ENCODE results near the gene ODAD4. TPM values are rescaled to one million over a fixed set of nuclear protein-coding genes. Genes with fewer than 3 reads are reported as not detected.

The ODAD4 gene
- total and polyA plus RNA-seq, 4 donors: 0.81 to 3.8 (median 1.9) TPM

- Histone ChIP-seq H3K4me3 (ENCODE audit: low read length in 2 of 2) (no peak overlapping the region), H3K4me1 (ENCODE audit: control insufficient read depth in 1 of 2, insufficient read depth in 2 of 2, low read length in 2 of 2) (no peaks in the 10 kb centered on the region), H3K27me3 (ENCODE audit: control insufficient read depth in 1 of 2, insufficient read depth in 2 of 2, low read length in 1 of 2) (no peaks in the 10 kb centered on the region), H3K9me3 (ENCODE audit: control insufficient read depth, low read length) (no peaks in the 10 kb centered on the region), H3K27ac (ENCODE audit: low read depth in 1 of 2, low read length in 2 of 2) (no peak overlapping the region), H3K36me3 (ENCODE audit: control insufficient read depth in 1 of 2, insufficient read depth in 2 of 2, low read length in 1 of 2) (no peaks in the 10 kb centered on the region)
- ATAC-seq (ENCODE audit: low FRiP score) (no peak), DNase-seq (no peak)
- intact Hi-C loops (cut with DNase I): no loop called here
- WGBS, 2 donors: 95 to 96% methylated on average over 3 of the region's 3 CpGs
Measured at GRCh38 chr17:41943492-41943891, 13.1 kb downstream of the ODAD4 start.

GRCh38 chr17:41944943-41945342, 14.5 kb downstream of the ODAD4 start:
- Histone ChIP-seq H3K9me3 (ENCODE audit: control insufficient read depth, low read length) (no peaks in the 10 kb centered on the region), H3K4me1 (ENCODE audit: control insufficient read depth in 1 of 2, insufficient read depth in 2 of 2, low read length in 2 of 2) (no peaks in the 10 kb centered on the region), H3K27me3 (ENCODE audit: control insufficient read depth in 1 of 2, insufficient read depth in 2 of 2, low read length in 1 of 2) (no peaks in the 10 kb centered on the region), H3K27ac (ENCODE audit: low read depth in 1 of 2, low read length in 2 of 2) (no peak overlapping the region), H3K4me3 (ENCODE audit: low read length in 2 of 2) (no peak overlapping the region), H3K36me3 (ENCODE audit: control insufficient read depth in 1 of 2, insufficient read depth in 2 of 2, low read length in 1 of 2) (no peaks in the 10 kb centered on the region)
- DNase-seq (no peak), ATAC-seq (ENCODE audit: low FRiP score) (no peak)
- WGBS, 2 donors: 70 to 73% methylated on average over 3 of the region's 3 CpGs
- intact Hi-C loops (cut with DNase I): no loop called here

- ATAC-seq (ENCODE audit: low FRiP score) (no peak), DNase-seq (no peak)
- H3K27ac ChIP-seq (ENCODE audit: low read depth in 1 of 2, low read length in 2 of 2): no peak overlapping the region
- no peaks in the 10 kb centered on the region for H3K9me3 ChIP-seq (ENCODE audit: control insufficient read depth, low read length)
- H3K4me1 ChIP-seq (ENCODE audit: control insufficient read depth in 1 of 2, insufficient read depth in 2 of 2, low read length in 2 of 2): no peaks in the 10 kb centered on the region
- no peak overlapping the region for H3K4me3 ChIP-seq (ENCODE audit: low read length in 2 of 2)
- no peaks in the 10 kb centered on the region for H3K27me3 ChIP-seq (ENCODE audit: control insufficient read depth in 1 of 2, insufficient read depth in 2 of 2, low read length in 1 of 2)
- intact Hi-C loops (cut with DNase I): no loop called here
- H3K36me3 ChIP-seq (ENCODE audit: control insufficient read depth in 1 of 2, insufficient read depth in 2 of 2, low read length in 1 of 2): no peaks in the 10 kb centered on the region
- 75 to 77% methylated on average over 11 of the region's 11 CpGs for WGBS, 2 donors
Measured at GRCh38 chr17:41948762-41949460, 18.5 kb downstream of the ODAD4 start.

- H3K9me3 ChIP-seq (ENCODE audit: control insufficient read depth, low read length): no peaks in the 10 kb centered on the region
- no peaks in the 10 kb centered on the region for H3K27me3 ChIP-seq (ENCODE audit: control insufficient read depth in 1 of 2, insufficient read depth in 2 of 2, low read length in 1 of 2)
- WGBS, 2 donors: 80 to 90% methylated on average over 6 of the region's 6 CpGs
- intact Hi-C loops (cut with DNase I): no loop called here
- no peak for DNase-seq
- no peak overlapping the region for H3K4me3 ChIP-seq (ENCODE audit: low read length in 2 of 2)
- H3K4me1 ChIP-seq (ENCODE audit: control insufficient read depth in 1 of 2, insufficient read depth in 2 of 2, low read length in 2 of 2): no peaks in the 10 kb centered on the region
- H3K27ac ChIP-seq (ENCODE audit: low read depth in 1 of 2, low read length in 2 of 2): no peak overlapping the region
- H3K36me3 ChIP-seq (ENCODE audit: control insufficient read depth in 1 of 2, insufficient read depth in 2 of 2, low read length in 1 of 2): no peaks in the 10 kb centered on the region
- ATAC-seq (ENCODE audit: low FRiP score): no peak
Measured at GRCh38 chr17:41956522-41956921, 26.1 kb downstream of the ODAD4 start.

GRCh38 chr17:41957031-41957868, 26.8 kb downstream of the ODAD4 start:
- no peak for ATAC-seq (ENCODE audit: low FRiP score)
- 58 to 65% methylated on average over 11 of the region's 11 CpGs for WGBS, 2 donors
- no peak for DNase-seq
- Histone ChIP-seq H3K4me3 (ENCODE audit: low read length in 2 of 2) (no peak overlapping the region), H3K27me3 (ENCODE audit: control insufficient read depth in 1 of 2, insufficient read depth in 2 of 2, low read length in 1 of 2) (no peaks in the 10 kb centered on the region), H3K9me3 (ENCODE audit: control insufficient read depth, low read length) (no peaks in the 10 kb centered on the region), H3K27ac (ENCODE audit: low read depth in 1 of 2, low read length in 2 of 2) (no peak overlapping the region), H3K36me3 (ENCODE audit: control insufficient read depth in 1 of 2, insufficient read depth in 2 of 2, low read length in 1 of 2) (no peaks in the 10 kb centered on the region), H3K4me1 (ENCODE audit: control insufficient read depth in 1 of 2, insufficient read depth in 2 of 2, low read length in 2 of 2) (no peaks in the 10 kb centered on the region)
- intact Hi-C loops (cut with DNase I): no loop called here

- H3K36me3 ChIP-seq (ENCODE audit: control insufficient read depth in 1 of 2, insufficient read depth in 2 of 2, low read length in 1 of 2): no peaks in the 10 kb centered on the region
- H3K27ac ChIP-seq (ENCODE audit: low read depth in 1 of 2, low read length in 2 of 2): no peak overlapping the region
- no peaks in the 10 kb centered on the region for H3K27me3 ChIP-seq (ENCODE audit: control insufficient read depth in 1 of 2, insufficient read depth in 2 of 2, low read length in 1 of 2)
- H3K4me1 ChIP-seq (ENCODE audit: control insufficient read depth in 1 of 2, insufficient read depth in 2 of 2, low read length in 2 of 2): no peaks in the 10 kb centered on the region
- ATAC-seq (ENCODE audit: low FRiP score) (no peak), DNase-seq (no peak)
- no peaks in the 10 kb centered on the region for H3K9me3 ChIP-seq (ENCODE audit: control insufficient read depth, low read length)
- 90 to 92% methylated on average over 6 of the region's 6 CpGs for WGBS, 2 donors
- intact Hi-C loops (cut with DNase I): no loop called here
- H3K4me3 ChIP-seq (ENCODE audit: low read length in 2 of 2): no peak overlapping the region
Measured at GRCh38 chr17:41957869-41958439, 27.5 kb downstream of the ODAD4 start.

- no peak for DNase-seq
- no peak overlapping the region for H3K27ac ChIP-seq (ENCODE audit: low read depth in 1 of 2, low read length in 2 of 2)
- ATAC-seq (ENCODE audit: low FRiP score): no peak
- WGBS, 2 donors: 81% methylated on average over 2 of the region's 2 CpGs
- H3K4me1 ChIP-seq (ENCODE audit: control insufficient read depth in 1 of 2, insufficient read depth in 2 of 2, low read length in 2 of 2): no peaks in the 10 kb centered on the region
- intact Hi-C loops (cut with DNase I): no loop called here
- H3K4me3 ChIP-seq (ENCODE audit: low read length in 2 of 2): no peak overlapping the region
- H3K36me3 ChIP-seq (ENCODE audit: control insufficient read depth in 1 of 2, insufficient read depth in 2 of 2, low read length in 1 of 2): no peaks in the 10 kb centered on the region
- H3K9me3 ChIP-seq (ENCODE audit: control insufficient read depth, low read length): no peaks in the 10 kb centered on the region
- no peaks in the 10 kb centered on the region for H3K27me3 ChIP-seq (ENCODE audit: control insufficient read depth in 1 of 2, insufficient read depth in 2 of 2, low read length in 1 of 2)
Measured at GRCh38 chr17:41959030-41959335, 28.6 kb downstream of the ODAD4 start.

GRCh38 chr17:41959336-41960095, 29.1 kb downstream of the ODAD4 start:
- Histone ChIP-seq H3K9me3 (ENCODE audit: control insufficient read depth, low read length) (no peaks in the 10 kb centered on the region), H3K36me3 (ENCODE audit: control insufficient read depth in 1 of 2, insufficient read depth in 2 of 2, low read length in 1 of 2) (no peaks in the 10 kb centered on the region), H3K27ac (ENCODE audit: low read depth in 1 of 2, low read length in 2 of 2) (no peak overlapping the region), H3K4me3 (ENCODE audit: low read length in 2 of 2) (no peak overlapping the region), H3K27me3 (ENCODE audit: control insufficient read depth in 1 of 2, insufficient read depth in 2 of 2, low read length in 1 of 2) (no peaks in the 10 kb centered on the region), H3K4me1 (ENCODE audit: control insufficient read depth in 1 of 2, insufficient read depth in 2 of 2, low read length in 2 of 2) (no peaks in the 10 kb centered on the region)
- WGBS, 2 donors: 52 to 56% methylated on average over 17 of the region's 17 CpGs
- intact Hi-C loops (cut with DNase I): no loop called here
- no peak for DNase-seq
- peak; percentile 45 for ATAC-seq (ENCODE audit: low FRiP score)
